DOHH2 (cell line): ENCODE measurements around the gene DCPS.

Source experiments
- CTCF ChIP-seq: fragments of 200-600 bp; sonication (generic); IDR thresholded peaks from one replicate; pipeline ENCODE4 v1.5.1; 2014; ENCODE audit warnings: antibody characterized with exemption, mild to moderate bottlenecking, low read depth, low read length; ENCODE audit not compliant: poor library complexity, severe bottlenecking
- EZH2phosphoT487 ChIP-seq: fragments of 200-600 bp; sonication (generic); IDR thresholded peaks from 2 replicates; pipeline ENCODE4 v1.6.1; 2017; ENCODE audit warnings: borderline replicate concordance, mild to moderate bottlenecking, antibody characterized with exemption, low read length, moderate library complexity, mixed read lengths

- no peak for TF ChIP-seq CTCF
- TF ChIP-seq EZH2phosphoT487, result no peak
Observed at GRCh38 chr11:126331286-126331685, 27.4 kb downstream of the DCPS start.
